OCI-LY1 (cell line): ENCODE results near the gene REG4.

Experiments
- H2AFZ ChIP-seq: fragments of 200-600 bp; sonication (generic), shearing (Covaris generic); 2 replicates; pipeline ENCODE4 v1.6.0; 2014; ENCODE audit warnings: antibody characterized with exemption, mild to moderate bottlenecking, low read length
- H3F3A ChIP-seq: fragments of 200-600 bp; sonication (generic), shearing (Covaris generic); 2 replicates; pipeline ENCODE4 v1.6.0; 2014; ENCODE audit warnings: mild to moderate bottlenecking, antibody characterized with exemption, low read length, moderate library complexity; ENCODE audit not compliant: insufficient read depth
- H3K27ac ChIP-seq: fragments of 200-600 bp; sonication (generic); 2 replicates; pipeline ENCODE4 v1.5.1; 2014; ENCODE audit warnings: low read length, mixed run types, mild to moderate bottlenecking, low read depth; ENCODE audit not compliant: poor library complexity, severe bottlenecking
- H3K27me3 ChIP-seq: fragments of 200-600 bp; sonication (generic); 2 replicates; pipeline ENCODE4 v1.6.0; 2014; ENCODE audit warnings: antibody characterized with exemption, mild to moderate bottlenecking, low read length, moderate library complexity; ENCODE audit not compliant: insufficient read depth
- H3K36me3 ChIP-seq: fragments of 200-600 bp; sonication (generic); 2 replicates; pipeline ENCODE4 v1.6.1; 2014; ENCODE audit warnings: mild to moderate bottlenecking, antibody characterized with exemption, low read length, moderate library complexity, mixed read lengths; ENCODE audit not compliant: insufficient read depth
- H3K4me1 ChIP-seq: fragments of 200-600 bp; sonication (generic); 2 replicates; pipeline ENCODE4 v1.5.1; 2014; ENCODE audit warnings: mild to moderate bottlenecking, low read length, moderate library complexity; ENCODE audit not compliant: insufficient read depth, severe bottlenecking
- H3K4me2 ChIP-seq: fragments of 200-600 bp; sonication (generic), shearing (Covaris generic); 2 replicates; pipeline ENCODE4 v1.6.1; 2014; ENCODE audit warnings: low read length
- H3K4me3 ChIP-seq: fragments of 200-600 bp; sonication (generic); 2 replicates; pipeline ENCODE4 v1.5.1; 2014; ENCODE audit warnings: low read length, low read depth, mild to moderate bottlenecking, mixed read lengths; ENCODE audit not compliant: poor library complexity, severe bottlenecking
- H3K79me2 ChIP-seq: fragments of 200-600 bp; shearing (Covaris generic); 2 replicates; pipeline ENCODE4 v1.6.1; 2016; ENCODE audit warnings: mixed run types, low read length, mixed read lengths; ENCODE audit not compliant: insufficient read depth
- H3K9ac ChIP-seq: fragments of 200-600 bp; sonication (generic), shearing (Covaris generic); 2 replicates; pipeline ENCODE4 v1.6.1; 2014; ENCODE audit warnings: mild to moderate bottlenecking, low read length, mixed read lengths
- H3K9me2 ChIP-seq: fragments of 200-600 bp; sonication (generic), shearing (Covaris generic); 2 replicates; pipeline ENCODE4 v1.6.1; 2014; ENCODE audit warnings: low read depth, mild to moderate bottlenecking, low read length, mixed read lengths
- H3K9me3 ChIP-seq: fragments of 200-600 bp; shearing (Covaris generic); 2 replicates; pipeline ENCODE4 v1.6.1; 2014; ENCODE audit warnings: low read length, mixed read lengths
- H4K20me1 ChIP-seq: fragments of 200-600 bp; sonication (generic), shearing (Covaris generic); 2 replicates; pipeline ENCODE4 v1.6.0; 2016; ENCODE audit warnings: mild to moderate bottlenecking, low read length; ENCODE audit not compliant: insufficient read depth
- EZH2 ChIP-seq: fragments of 200-600 bp; sonication (generic), shearing (Covaris generic); IDR thresholded peaks from 2 replicates; pipeline ENCODE4 v1.8.0; 2017; ENCODE audit warnings: borderline replicate concordance, mixed run types, mild to moderate bottlenecking, antibody characterized with exemption, low read length, moderate library complexity, mixed read lengths
- TF ChIP-seq, protein P1 (sequence below): fragments of 200-600 bp; sonication (generic), shearing (Covaris generic); IDR thresholded peaks from 2 replicates; pipeline ENCODE4 v1.5.1; 2017; ENCODE audit warnings: mild to moderate bottlenecking, antibody characterized with exemption, low read length, moderate library complexity, mixed read lengths

The REG4 gene

DNA sequence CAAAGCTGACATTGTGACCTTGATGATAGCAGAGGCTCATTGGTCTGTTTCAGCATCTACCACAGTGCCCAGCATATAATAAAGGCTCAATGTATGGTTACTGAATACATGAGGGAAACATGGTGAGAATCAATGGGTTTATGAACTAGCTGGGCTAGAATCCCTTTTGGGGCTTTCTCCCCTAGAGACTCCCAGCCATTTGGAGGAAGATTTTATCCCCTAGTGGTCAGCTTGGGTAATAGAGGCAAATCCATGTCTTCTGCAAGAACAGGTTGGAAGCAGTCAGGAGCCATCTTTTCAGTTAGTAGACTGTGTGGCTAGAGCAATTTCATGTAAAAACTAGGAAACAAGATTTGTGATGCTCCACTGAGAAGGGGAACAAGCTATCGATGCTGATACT lies 15.8 kb upstream of the REG4 start:
- Histone ChIP-seq H2AFZ (no peak overlapping the region), H3K4me3 (no peak overlapping the region), H3K36me3 (no peaks in the 10 kb centered on the region), H3K27me3 (no peaks in the 10 kb centered on the region), H3F3A (no peaks in the 10 kb centered on the region), H4K20me1 (no peaks in the 10 kb centered on the region), H3K9ac (no peak overlapping the region), H3K4me2 (no peak overlapping the region), H3K4me1 (no peaks in the 10 kb centered on the region), H3K9me3 (no peaks in the 10 kb centered on the region), H3K27ac (no peak overlapping the region), H3K79me2 (no peaks in the 10 kb centered on the region), H3K9me2 (no peaks in the 10 kb centered on the region)
- no peak for TF ChIP-seq EZH2
- TF ChIP-seq, protein P1, sequence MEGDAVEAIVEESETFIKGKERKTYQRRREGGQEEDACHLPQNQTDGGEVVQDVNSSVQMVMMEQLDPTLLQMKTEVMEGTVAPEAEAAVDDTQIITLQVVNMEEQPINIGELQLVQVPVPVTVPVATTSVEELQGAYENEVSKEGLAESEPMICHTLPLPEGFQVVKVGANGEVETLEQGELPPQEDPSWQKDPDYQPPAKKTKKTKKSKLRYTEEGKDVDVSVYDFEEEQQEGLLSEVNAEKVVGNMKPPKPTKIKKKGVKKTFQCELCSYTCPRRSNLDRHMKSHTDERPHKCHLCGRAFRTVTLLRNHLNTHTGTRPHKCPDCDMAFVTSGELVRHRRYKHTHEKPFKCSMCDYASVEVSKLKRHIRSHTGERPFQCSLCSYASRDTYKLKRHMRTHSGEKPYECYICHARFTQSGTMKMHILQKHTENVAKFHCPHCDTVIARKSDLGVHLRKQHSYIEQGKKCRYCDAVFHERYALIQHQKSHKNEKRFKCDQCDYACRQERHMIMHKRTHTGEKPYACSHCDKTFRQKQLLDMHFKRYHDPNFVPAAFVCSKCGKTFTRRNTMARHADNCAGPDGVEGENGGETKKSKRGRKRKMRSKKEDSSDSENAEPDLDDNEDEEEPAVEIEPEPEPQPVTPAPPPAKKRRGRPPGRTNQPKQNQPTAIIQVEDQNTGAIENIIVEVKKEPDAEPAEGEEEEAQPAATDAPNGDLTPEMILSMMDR: peak; percentile 50

DNA sequence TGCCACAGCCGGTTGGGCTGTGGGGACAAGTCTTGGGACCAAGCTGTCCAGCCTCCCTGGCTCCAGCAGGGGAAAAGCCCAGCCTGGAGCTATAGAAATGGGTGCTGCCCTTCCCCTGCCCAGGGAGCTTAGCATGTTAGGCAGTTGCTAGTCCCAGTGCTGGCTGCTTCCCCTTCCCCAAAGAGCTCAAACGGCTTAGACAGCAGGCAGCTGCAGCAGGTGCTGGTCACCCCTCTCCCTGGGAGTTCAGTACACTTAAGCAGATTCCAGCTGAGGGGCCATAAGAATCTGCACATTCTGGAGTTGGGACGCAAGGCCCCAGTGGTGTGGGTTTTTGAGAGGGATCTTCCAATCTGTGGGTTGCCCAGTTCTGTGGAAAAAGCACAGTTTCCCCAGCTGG lies 11.1 kb upstream of the REG4 start:
- Histone ChIP-seq H3K9ac (no peak overlapping the region), H4K20me1 (no peaks in the 10 kb centered on the region), H3K79me2 (no peaks in the 10 kb centered on the region), H2AFZ (no peak overlapping the region), H3K27ac (no peak overlapping the region), H3K27me3 (no peaks in the 10 kb centered on the region), H3K4me2 (no peak overlapping the region), H3K36me3 (no peaks in the 10 kb centered on the region), H3K9me3 (no peaks in the 10 kb centered on the region), H3K9me2 (no peaks in the 10 kb centered on the region), H3K4me1 (no peaks in the 10 kb centered on the region), H3F3A (no peaks in the 10 kb centered on the region), H3K4me3 (no peak overlapping the region)
- TF ChIP-seq, protein P1: no peak
- TF ChIP-seq EZH2: no peak

DNA sequence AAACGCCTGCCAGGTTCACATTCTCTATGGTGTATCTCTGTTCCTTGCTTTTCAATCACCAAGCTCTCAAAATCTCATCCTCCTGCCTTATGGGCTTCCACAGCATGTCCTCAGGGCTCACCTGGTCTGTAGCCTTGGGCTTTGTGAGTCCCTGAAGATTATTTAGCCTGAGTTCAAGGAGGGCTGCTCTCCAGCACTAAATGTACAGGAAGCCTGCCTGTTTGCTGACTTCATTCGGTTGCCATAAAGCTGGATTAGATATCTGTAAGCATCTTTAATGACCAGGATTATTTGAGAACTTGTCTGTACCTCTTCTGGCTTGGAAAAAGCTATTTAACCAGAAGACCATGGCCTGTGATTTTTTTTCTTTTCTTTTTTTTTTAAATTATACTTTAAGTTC lies 6.9 kb upstream of the REG4 start:
- no peaks in the 10 kb centered on the region for H3F3A ChIP-seq

More for the DNA sequence above, 6.9 kb upstream of the REG4 start:
- Histone ChIP-seq H3K36me3 (no peaks in the 10 kb centered on the region), H3K79me2 (no peaks in the 10 kb centered on the region), H3K9ac (no peak overlapping the region), H3K4me1 (no peaks in the 10 kb centered on the region), H3K9me3 (no peaks in the 10 kb centered on the region), H2AFZ (no peak overlapping the region), H3K27ac (no peak overlapping the region), H3K9me2 (no peaks in the 10 kb centered on the region), H3K4me3 (no peak overlapping the region), H3K27me3 (no peaks in the 10 kb centered on the region), H3K4me2 (no peak overlapping the region), H4K20me1 (no peaks in the 10 kb centered on the region)
- TF ChIP-seq, protein P1: no peak
- no peak for TF ChIP-seq EZH2
